GM20431 (cell line): ENCODE data around the gene LRRK1.

ENCODE experiments used
- in situ Hi-C: fragments of 300-500 bp; cut with MseI, MboI; formaldehyde crosslinking; loops from one replicate; pipeline ENCODE4 v1.15.0; 2020; ENCODE audit warnings: low sequenced_read_pairs; ENCODE audit not compliant: unreplicated experiment

LRRK1 gene

GRCh38 chr15:101017093-101017754 lies 98.1 kb downstream of the LRRK1 start:
- in situ Hi-C loops = loop anchor here (25.0 kb wide), 1 partner anchor 380 kb away; no protein-coding TSS in a partner anchor

- in situ Hi-C loops = loop anchor here (25.0 kb wide), 1 partner anchor 381 kb away; no protein-coding TSS in a partner anchor
These were observed 98.9 kb downstream of the LRRK1 start for GRCh38 chr15:101018016-101018415.

- in situ Hi-C loops = loop anchor here (25.0 kb wide), 1 partner anchor 381 kb away; no protein-coding TSS in a partner anchor
These were observed 99.3 kb downstream of the LRRK1 start for GRCh38 chr15:101018450-101018849.

- in situ Hi-C loops = loop anchor here (25.0 kb wide), 1 partner anchor 382 kb away; no protein-coding TSS in a partner anchor
These were observed 100.3 kb downstream of the LRRK1 start for GRCh38 chr15:101019366-101019896.

- in situ Hi-C loops = loop anchor here (25.0 kb wide), 1 partner anchor 383 kb away; no protein-coding TSS in a partner anchor
These were observed 101.3 kb downstream of the LRRK1 start for GRCh38 chr15:101020451-101020850.

- in situ Hi-C loops = loop anchor here (25.0 kb wide), 1 partner anchor 384 kb away; no protein-coding TSS in a partner anchor
These were observed 101.8 kb downstream of the LRRK1 start for GRCh38 chr15:101020945-101021344.

- in situ Hi-C loops = loop anchor here (25.0 kb wide), 1 partner anchor 385 kb away; no protein-coding TSS in a partner anchor
These were observed 103.1 kb downstream of the LRRK1 start for GRCh38 chr15:101022306-101022705.

- in situ Hi-C loops = loop anchor here (25.0 kb wide), 1 partner anchor 386 kb away; no protein-coding TSS in a partner anchor
These were observed 103.7 kb downstream of the LRRK1 start for GRCh38 chr15:101022876-101023275.

- in situ Hi-C loops = loop anchor here (25.0 kb wide), 1 partner anchor 386 kb away; no protein-coding TSS in a partner anchor
These were observed 104.4 kb downstream of the LRRK1 start for GRCh38 chr15:101023501-101024072.

- in situ Hi-C loops = loop anchor here (25.0 kb wide), 1 partner anchor 387 kb away; no protein-coding TSS in a partner anchor
These were observed 105.0 kb downstream of the LRRK1 start for GRCh38 chr15:101024073-101024695.

GRCh38 chr15:101024706-101025500 lies 105.7 kb downstream of the LRRK1 start:
- in situ Hi-C loops = loop anchor here (25.0 kb wide), 1 partner anchor 388 kb away; no protein-coding TSS in a partner anchor

GRCh38 chr15:101025501-101025885 lies 106.3 kb downstream of the LRRK1 start:
- in situ Hi-C loops = no loop called here

GRCh38 chr15:101025896-101026631 lies 106.9 kb downstream of the LRRK1 start:
- in situ Hi-C loops = no loop called here

GRCh38 chr15:101026656-101027272 lies 107.6 kb downstream of the LRRK1 start:
- in situ Hi-C loops = no loop called here

GRCh38 chr15:101027273-101027901 lies 108.2 kb downstream of the LRRK1 start:
- in situ Hi-C loops = no loop called here

GRCh38 chr15:101027920-101028319 lies 108.8 kb downstream of the LRRK1 start:
- in situ Hi-C loops = no loop called here

GRCh38 chr15:101028321-101028720 lies 109.2 kb downstream of the LRRK1 start:
- in situ Hi-C loops = no loop called here

- in situ Hi-C loops = no loop called here
These were observed 109.7 kb downstream of the LRRK1 start for GRCh38 chr15:101028772-101029438.
